Sciatic nerve (tissue), 2 donors: ENCODE results near the gene FAM219A. TPM values are rescaled to one million over a fixed set of nuclear protein-coding genes. Genes with fewer than 3 reads are reported as not detected.
"Not testable (repeated sequence)": the region's sequence is repeated elsewhere in the genome, so short reads cannot be mapped to it uniquely, and the experiment has no call there.

Source experiments
- ATAC-seq: fragments of 200-7000 bp; cut with Tn5 transposase; one replicate; pipeline ENCODE4 v1.9.1; 2020; ENCODE audit warnings: mild to moderate bottlenecking, moderate library complexity
- DNase-seq: peaks from one replicate; pipeline ENCODE4 v3.0.0-alpha.2; 2020; ENCODE audit warnings: low spot score
- intact Hi-C: fragments of 100-400 bp; cut with DNase I; formaldehyde crosslinking; loops from one replicate; pipeline ENCODE4 v1.14.2; 2022
- total RNA-seq: library from RNA; stranded (reverse); fragmentation: NEBNext Ultra II Directional; extraction: Animal tissue kit (Norgen Biotek cat#: 25700); gene quantifications from one replicate; pipeline ENCODE4 v1.2.1, GENCODE V29; 2021
- donor health status: DM: no; HTN: no; CAD: no.
- donor health status: DM: no; HTN: no; CAD: no.

FAM219A gene
- total RNA-seq, 1 donor from 2014 or later, result 29.8 TPM

DNA sequence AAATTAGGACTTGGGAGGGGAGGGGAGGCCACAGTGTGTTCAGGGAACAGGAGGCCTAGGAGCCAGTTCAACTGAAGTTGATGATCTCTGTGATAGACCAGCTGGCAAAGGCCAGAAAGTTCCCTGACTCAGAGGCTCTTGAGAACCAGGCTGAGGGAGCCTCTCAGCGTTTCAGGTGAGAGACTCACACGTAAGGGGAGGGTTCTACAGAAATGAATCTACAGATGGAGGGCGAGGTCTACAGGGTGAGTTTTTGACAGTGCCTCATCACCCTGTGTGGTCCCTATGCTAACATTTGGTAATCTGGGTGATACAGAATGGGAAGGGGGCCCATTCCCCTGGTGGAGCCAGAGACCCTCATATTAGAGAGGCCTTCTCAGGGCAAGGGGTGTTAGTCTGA is 32.4 kb upstream of the FAM219A start:
- ATAC-seq, result no peak
- no peak for DNase-seq
- intact Hi-C loops, result loop anchor here (10.0 kb wide), 1 partner anchor 54 kb away; no protein-coding TSS in a partner anchor

DNA sequence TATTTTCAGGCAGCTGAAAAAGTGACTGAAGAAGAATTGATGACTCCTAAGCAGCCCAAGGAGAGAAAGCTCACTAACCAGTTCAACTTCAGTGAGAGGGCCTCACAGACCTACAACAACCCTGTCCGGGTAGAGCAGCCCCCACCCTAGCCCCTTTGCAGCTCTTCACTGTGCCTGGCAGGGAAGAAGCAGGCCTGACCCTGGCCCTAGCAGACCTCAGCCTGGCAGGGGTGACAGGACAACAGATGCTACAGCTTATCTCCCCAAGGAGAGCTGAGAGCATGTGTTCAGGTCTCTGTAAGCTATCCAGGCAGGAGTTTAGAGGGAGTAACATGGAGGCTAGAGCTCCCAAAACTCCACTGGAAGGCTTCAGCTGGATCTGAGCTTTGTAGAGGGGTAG is 32.0 kb upstream of the FAM219A start:
- DNase-seq (no peak), ATAC-seq (no peak)
- intact Hi-C loops, result loop anchor here (10.0 kb wide), 1 partner anchor 54 kb away; no protein-coding TSS in a partner anchor

- intact Hi-C loops, result no loop called here
- DNase-seq (no peak), ATAC-seq (no peak)
Observed at GRCh38 chr9:34486572-34486971, 28.2 kb upstream of the FAM219A start.

DNA sequence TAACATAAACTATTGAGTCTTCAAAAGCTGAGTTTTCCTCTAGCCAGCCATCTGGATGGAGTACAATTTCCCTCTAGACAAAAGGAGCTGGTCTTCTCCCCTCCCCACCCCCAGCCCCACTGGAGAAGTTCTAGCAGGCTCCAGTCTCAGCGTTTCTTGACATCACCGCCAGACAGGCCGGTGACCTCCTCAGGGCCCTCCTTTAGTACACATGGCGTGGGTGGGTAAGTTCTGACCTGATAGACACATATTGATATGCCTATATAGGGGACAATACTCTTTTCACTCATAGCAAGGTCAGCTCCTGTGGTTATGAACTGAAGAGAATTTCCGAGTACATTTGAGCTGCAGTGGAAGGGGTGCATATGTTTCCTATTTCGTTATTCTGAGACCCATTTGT is 27.5 kb upstream of the FAM219A start:
- ATAC-seq (no peak), DNase-seq (no peak)
- intact Hi-C loops, result no loop called here

DNA sequence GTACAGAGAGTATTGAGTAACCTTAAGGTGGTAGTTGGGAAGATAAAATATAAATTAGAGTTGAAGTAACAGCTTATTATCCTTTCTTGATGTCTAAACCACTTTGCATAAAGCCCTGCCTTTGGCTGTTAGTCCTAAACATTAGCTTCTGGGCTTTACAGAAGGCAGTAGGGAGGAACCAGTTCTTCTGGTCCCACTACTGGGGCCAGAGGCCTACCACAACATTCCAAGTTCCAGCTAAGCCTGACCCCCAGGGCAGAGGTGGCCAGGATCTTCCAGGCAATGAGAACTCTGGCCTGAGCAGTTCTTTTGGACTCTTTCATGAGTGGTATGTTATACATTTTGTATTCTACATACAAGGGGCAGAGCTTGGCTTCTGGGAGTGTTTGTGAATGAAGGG is 26.3 kb upstream of the FAM219A start:
- ATAC-seq, result no peak
- intact Hi-C loops, result no loop called here
- DNase-seq, result no peak

DNA sequence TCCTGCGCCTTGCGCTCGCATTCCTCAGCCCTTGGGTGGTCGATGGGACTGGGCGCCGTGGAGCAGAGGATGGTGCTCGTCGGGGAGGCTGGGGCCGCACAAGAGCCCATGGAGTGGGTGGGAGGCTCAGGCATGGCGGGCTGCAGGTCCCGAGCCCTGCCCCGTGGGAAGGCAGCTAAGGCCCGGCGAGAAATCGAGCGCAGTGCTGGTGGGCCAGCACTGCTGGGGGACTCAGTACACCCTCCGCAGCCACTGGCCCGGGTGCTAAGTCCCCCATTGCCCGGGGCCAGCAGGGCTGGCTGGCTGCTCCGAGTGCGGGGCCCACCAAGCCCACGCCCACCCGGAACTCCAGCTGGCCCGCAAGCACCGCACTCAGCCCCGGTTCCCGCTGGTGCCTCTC is 24.4 kb upstream of the FAM219A start:
- ATAC-seq, intact Hi-C loops, DNase-seq: not testable (repeated sequence)

DNA sequence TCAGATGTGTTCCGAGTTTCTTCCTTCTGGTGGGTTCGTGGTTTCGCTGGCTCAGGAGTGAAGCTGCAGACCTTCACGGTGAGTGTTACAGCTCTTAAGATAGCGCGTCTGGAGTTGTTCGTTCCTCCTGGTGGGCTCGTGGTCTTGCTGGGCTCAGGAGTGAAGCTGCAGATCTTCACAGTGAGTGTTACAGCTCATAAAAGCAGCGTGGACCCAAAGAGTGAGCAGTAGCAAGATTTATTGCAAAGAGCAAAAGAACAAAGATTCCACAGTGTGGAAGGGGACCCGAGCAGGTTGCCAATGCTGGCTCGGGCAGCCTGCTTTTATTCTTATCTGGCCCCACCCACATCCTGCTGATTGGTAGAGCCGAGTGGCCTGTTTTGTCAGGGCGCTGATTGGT is 23.2 kb upstream of the FAM219A start:
- ATAC-seq, intact Hi-C loops, DNase-seq: not testable (repeated sequence)

- DNase-seq, result no peak
- no peak for ATAC-seq
- intact Hi-C loops, result no loop called here
Observed at GRCh38 chr9:34479431-34479866, 21.1 kb upstream of the FAM219A start.

DNA sequence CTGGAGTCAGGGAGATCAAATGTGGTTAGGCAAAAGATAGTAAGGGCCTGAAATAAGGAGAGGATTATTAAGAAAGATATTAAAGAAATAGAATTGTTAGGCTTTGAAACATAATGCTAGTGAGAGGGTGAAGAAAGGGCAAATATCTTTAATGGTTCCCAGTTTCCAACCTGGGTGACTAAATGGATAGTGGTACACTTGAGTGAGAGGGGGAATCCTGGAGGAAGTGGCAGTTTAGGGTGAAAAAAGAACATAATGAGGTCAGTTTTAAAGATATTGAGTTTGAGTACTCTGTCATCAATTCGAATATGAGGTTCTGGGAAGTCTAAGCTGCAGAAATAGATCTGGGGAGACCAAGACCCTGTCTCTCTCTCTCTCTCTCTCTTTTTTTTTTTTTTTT is 19.2 kb upstream of the FAM219A start:
- ATAC-seq (no peak), DNase-seq (no peak)
- intact Hi-C loops, result no loop called here

DNA sequence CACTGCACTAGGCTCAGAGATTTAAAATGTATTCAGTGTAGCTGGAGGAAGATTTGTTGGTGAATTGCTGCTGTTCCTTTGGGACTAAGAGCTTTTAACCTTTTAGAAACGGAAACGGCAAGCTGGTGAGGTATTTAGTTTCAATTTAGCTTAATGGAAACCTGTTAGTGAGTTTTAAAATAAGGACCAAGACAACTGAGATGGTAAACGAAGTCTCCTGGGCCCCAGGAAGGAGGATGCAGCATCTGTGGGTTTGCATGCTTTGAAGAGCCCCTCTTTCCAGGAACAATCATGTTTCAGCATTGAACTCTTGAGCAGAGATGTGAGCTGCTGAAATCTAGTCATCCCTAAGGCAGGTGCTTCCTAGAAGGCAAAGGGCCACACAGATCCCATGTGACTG is 16.7 kb upstream of the FAM219A start:
- no peak for DNase-seq
- intact Hi-C loops, result no loop called here
- ATAC-seq, result no peak

DNA sequence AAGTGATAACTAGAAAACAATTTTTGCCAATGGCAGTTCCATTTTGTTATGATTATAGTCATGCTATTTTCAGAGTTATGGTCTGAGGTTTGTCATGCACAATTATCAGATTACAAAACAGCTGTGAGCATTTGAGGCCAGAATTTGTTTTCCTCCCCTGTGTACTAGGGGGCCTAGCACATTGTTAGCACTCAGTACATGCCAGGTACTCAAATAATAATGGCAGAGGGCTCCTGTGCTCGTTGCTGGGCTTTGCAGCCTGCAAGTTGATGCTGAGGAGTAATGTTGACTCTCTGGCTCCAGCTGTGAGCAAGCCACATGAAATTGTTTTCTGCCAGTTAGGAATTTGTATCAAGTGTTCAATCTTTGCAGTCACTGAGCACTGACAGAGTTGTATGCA is 7.1 kb upstream of the FAM219A start:
- no peak for ATAC-seq
- intact Hi-C loops, result no loop called here
- DNase-seq, result no peak

DNA sequence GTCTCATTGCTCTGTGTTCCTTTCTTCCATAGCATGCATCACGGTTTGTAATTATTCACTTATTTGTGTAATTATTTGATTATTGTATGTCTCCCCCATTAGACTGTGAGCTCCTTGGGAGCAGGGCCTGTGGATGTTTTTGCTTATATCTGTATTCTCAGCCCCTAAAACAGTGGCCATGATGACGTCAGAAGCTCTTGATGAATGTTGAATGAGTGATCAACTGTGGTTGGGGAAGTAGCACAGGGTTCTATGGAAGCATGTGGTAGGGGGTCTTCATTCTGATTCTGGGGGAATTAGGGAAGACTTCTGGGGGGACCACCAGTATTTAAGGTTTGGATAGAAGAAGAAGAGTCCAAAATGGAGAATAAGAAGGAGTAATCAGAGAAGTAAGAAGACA is 6.2 kb upstream of the FAM219A start:
- DNase-seq (no peak), ATAC-seq (no peak)
- intact Hi-C loops, result no loop called here

DNA sequence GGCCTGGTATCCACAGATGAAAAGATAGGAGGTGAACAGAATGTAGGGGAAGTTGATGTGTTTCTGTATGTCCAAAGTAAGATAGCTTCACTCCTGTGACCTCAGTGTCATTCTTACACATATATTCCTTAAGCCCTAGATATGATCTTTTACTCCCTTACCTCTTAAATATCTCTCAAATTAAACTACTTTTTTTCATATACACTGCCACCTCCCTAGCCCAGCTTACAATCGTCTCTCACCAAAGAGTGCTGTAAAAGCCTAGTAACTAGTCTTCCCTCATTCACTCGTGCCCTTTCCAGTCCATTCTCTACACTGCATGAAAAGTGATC is 5.5 kb upstream of the FAM219A start:
- DNase-seq (no peak), ATAC-seq (no peak)
- intact Hi-C loops, result no loop called here

- ATAC-seq (no peak), DNase-seq (no peak)
- intact Hi-C loops, result no loop called here
Observed at GRCh38 chr9:34463098-34463900, 4.9 kb upstream of the FAM219A start.

DNA sequence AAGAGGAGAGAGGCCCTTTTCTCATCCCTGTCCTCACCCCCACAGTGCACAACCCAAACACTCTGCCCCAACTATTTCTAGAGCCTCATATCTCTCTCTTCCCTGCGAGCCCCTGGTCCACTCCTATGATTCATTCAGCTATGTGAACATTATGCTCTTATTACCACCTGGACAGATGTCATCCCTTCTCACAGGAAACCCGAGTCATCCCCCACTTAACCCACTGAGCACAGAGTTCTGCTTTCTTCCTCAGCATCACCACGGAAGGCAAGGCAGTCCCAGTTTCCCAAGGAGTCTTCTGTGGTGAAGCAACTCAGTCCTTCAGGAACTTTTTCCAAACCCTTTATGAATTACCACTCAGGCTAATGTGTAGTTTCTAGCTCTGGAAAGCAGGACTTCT is 1.6 kb upstream of the FAM219A start:
- no peak for ATAC-seq
- no peak for DNase-seq
- intact Hi-C loops, result no loop called here

- no peak for DNase-seq
- no peak for ATAC-seq
- intact Hi-C loops, result no loop called here
Observed at GRCh38 chr9:34459356-34459755, 986 bp upstream of the FAM219A start.

DNA sequence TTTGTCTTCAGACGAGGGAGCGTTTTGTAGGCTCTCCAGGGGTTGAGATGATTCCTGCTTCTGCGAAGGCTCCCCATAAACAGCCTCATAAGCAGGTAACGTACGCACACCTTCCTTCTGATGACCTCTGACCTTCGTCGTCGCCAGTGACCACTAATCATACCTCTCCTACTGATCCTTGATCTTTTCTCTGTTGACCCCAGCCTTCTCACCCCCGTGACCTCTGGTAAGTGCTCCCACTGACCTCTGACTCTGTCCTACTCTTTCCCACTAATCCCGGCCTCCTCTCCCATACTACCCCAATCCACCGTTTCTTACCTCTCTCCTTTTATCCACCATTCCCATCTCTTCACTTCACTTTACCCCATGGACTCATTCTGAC is 580 bp upstream of the FAM219A start:
- ATAC-seq (no peak), DNase-seq (peak; percentile 64)
- intact Hi-C loops, result no loop called here

DNA sequence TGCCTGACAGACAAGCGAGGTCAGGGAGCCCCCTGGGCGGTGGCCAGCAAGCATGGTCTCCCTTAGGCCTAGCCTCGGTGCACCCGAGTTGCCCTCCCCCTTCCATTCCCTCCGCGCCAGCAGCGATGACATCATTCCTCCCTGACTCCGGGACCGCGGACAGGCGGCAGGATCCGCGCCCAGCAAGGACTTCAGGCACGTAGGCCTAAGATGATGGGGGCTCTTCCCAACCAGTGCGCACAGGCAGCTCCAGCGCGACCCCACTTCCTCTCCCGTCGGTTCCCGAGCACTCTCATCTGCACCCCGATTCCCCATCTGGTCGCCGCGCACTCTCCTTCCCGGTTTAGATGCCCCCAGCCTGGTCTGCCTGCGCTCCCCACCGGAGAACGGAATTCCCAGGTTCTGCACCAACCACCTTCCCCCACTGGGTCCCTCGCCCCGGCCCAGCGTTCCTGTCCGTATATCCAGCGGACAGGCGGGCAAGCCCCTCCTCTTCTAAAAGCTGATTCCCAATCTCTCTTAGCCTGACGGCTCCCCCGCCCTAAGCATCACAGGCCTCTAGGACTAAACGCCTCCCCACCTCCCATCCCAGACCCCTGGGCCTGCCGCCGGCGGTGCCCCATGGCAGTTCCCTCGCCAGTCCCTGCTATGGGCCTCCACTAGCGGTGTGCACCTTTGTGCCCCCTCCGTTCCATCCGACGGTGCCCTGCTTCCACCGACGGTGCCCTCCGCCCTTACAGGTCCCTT is 931 bp downstream of the FAM219A start:
- DNase-seq, result peak; percentile 85
- intact Hi-C loops, result no loop called here
- peak; percentile 64 for ATAC-seq

DNA sequence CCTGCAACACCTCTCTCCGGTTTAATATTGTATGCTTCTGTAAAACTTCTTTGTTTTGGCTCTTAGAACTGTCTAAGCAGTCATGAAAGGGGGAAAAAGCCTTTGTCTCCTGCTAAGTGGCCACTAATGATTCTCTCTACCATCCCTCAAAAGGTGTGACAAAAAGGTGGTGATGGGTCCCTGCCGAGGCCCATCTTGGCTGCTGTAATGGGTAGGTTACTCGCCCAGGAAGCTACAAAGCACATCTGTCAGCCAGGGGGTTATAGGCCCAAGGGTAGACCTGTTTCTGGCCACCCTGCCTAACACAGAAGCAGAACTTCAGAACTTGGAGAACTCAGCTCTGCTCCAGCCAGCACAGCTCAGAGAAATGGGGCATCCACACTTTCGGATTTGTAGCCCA is 1.6 kb downstream of the FAM219A start:
- DNase-seq (no peak), ATAC-seq (no peak)
- intact Hi-C loops, result no loop called here

DNA sequence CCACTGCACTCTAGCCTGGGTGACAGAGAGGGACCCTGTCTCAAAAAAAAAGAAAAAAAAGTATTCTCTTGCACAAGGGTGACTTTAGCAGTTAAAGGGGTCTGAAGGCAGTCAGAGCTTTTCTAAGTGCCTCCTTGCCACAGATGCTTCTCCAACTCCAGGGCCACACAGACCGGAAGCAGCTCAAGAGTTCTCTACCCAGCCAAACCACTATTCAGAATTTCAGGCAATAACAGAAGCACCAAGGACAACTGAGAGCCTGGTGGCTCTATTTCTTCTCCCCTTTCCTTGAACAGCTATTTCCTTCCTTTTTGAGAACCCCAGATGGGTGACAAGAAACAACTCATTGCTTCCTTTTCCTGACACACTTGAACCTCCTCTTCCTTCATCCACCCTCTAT is 2.2 kb downstream of the FAM219A start:
- no peak for ATAC-seq
- intact Hi-C loops, result no loop called here
- DNase-seq, result no peak
